CD14-positive monocyte (primary cell): ENCODE data around the gene SLC36A2. TPM values are rescaled to one million over a fixed set of nuclear protein-coding genes. Genes with fewer than 3 reads are reported as not detected.

ENCODE experiments used
- DNase-seq, 3 donors: peaks; one replicate each; pipeline ENCODE4 v3.0.0-alpha.2; 2011 to 2022
- H2AFZ ChIP-seq: 2 replicates; pipeline ENCODE4 v1.6.0; 2012; ENCODE audit warnings: mild to moderate bottlenecking, low read depth, low read length, inconsistent platforms; ENCODE audit not compliant: insufficient read depth, poor library complexity, severe bottlenecking
- H3K27ac ChIP-seq, 2 donors: 1 replicate in 1 of 2; 2 replicates in 1 of 2; pipeline ENCODE4 v1.5.1; 2012 to 2013; ENCODE audit warnings: low read length in 2 of 2, control low read depth in 1 of 2, inconsistent platforms in 1 of 2, low read depth in 1 of 2, mild to moderate bottlenecking in 1 of 2
- H3K27me3 ChIP-seq, 2 donors: one replicate each; pipeline versions ENCODE4 v1.6.0 to v1.6.1; 2011 to 2013; ENCODE audit warnings: low read length in 2 of 2; ENCODE audit not compliant: control insufficient read depth in 2 of 2, insufficient read depth in 2 of 2
- H3K36me3 ChIP-seq, 2 donors: replicated peaks in 1 of 2; 1 replicate in 1 of 2; 2 replicates in 1 of 2; pipeline versions ENCODE4 v1.5.1 to v1.6.1; 2012 to 2013; ENCODE audit warnings: low read length in 2 of 2, control low read depth in 1 of 2, inconsistent platforms in 1 of 2, mild to moderate bottlenecking in 1 of 2; ENCODE audit not compliant: insufficient read depth in 2 of 2, control insufficient read depth in 1 of 2
- H3K4me1 ChIP-seq, 2 donors: 1 replicate in 1 of 2; 2 replicates in 1 of 2; pipeline versions ENCODE4 v1.5.1 to v1.6.1; 2012 to 2013; ENCODE audit warnings: low read length in 2 of 2, control low read depth in 1 of 2, inconsistent platforms in 1 of 2, mild to moderate bottlenecking in 1 of 2, moderate library complexity in 1 of 2; ENCODE audit not compliant: insufficient read depth in 2 of 2, control insufficient read depth in 1 of 2
- H3K4me2 ChIP-seq: replicated peaks from 2 replicates; pipeline ENCODE3; 2012; ENCODE audit warnings: low read length, moderate library complexity, mild to moderate bottlenecking; ENCODE audit not compliant: poor library complexity, severe bottlenecking; ENCODE audit errors: extremely low read depth
- H3K4me3 ChIP-seq, 3 experiments: fragments of 200-600 bp in 1 of 3; sonication (generic) in 1 of 3; replicated peaks in 1 of 3; 1 replicate in 2 of 3; 2 replicates in 1 of 3; pipeline ENCODE4 v1.5.1; 2011 to 2013; ENCODE audit warnings: low read length in 3 of 3, mild to moderate bottlenecking in 3 of 3, control low read depth in 2 of 3, low read depth in 2 of 3, inconsistent platforms in 1 of 3, moderate library complexity in 1 of 3
- H3K79me2 ChIP-seq: 2 replicates; pipeline ENCODE4 v1.6.0; 2012; ENCODE audit warnings: mild to moderate bottlenecking, control low read depth, inconsistent platforms, low read length, moderate library complexity; ENCODE audit not compliant: insufficient read depth
- H3K9ac ChIP-seq: 2 replicates; pipeline ENCODE4 v1.6.0; 2017; ENCODE audit warnings: low read length, mild to moderate bottlenecking; ENCODE audit not compliant: insufficient read depth, poor library complexity, severe bottlenecking
- H3K9me3 ChIP-seq, 2 donors: replicated peaks in 1 of 2; 1 replicate in 1 of 2; 2 replicates in 1 of 2; pipeline versions ENCODE4 v1.5.1 to v1.6.1; 2012 to 2013; ENCODE audit warnings: low read length in 2 of 2, control low read depth in 1 of 2; ENCODE audit not compliant: control insufficient read depth in 1 of 2, insufficient read depth in 1 of 2
- H4K20me1 ChIP-seq: 2 replicates; pipeline ENCODE4 v1.6.0; 2012; ENCODE audit warnings: mild to moderate bottlenecking, low read length, control low read depth, moderate library complexity; ENCODE audit not compliant: insufficient read depth
- H3K27ac Mint-ChIP-seq, 7 donors: one replicate each; pipeline ENCODE4 v1.8.0; 2020; ENCODE audit warnings: mild to moderate bottlenecking in 7 of 7, mixed read lengths in 7 of 7, moderate library complexity in 6 of 7, inconsistent platforms in 2 of 7
- H3K27me3 Mint-ChIP-seq, 3 donors: one replicate each; pipeline ENCODE4 v1.8.0; 2021 to 2022; ENCODE audit warnings: low read depth in 3 of 3, mild to moderate bottlenecking in 3 of 3, mixed read lengths in 3 of 3, moderate library complexity in 3 of 3, inconsistent platforms in 1 of 3
- H3K36me3 Mint-ChIP-seq, 2 donors: one replicate each; pipeline ENCODE4 v1.8.0; 2020; ENCODE audit warnings: mixed read lengths in 2 of 2, inconsistent platforms in 1 of 2, mild to moderate bottlenecking in 1 of 2
- H3K4me1 Mint-ChIP-seq: one replicate; pipeline ENCODE4 v1.8.0; 2020; ENCODE audit warnings: mild to moderate bottlenecking, mixed read lengths
- H3K4me3 Mint-ChIP-seq, 2 donors: one replicate each; pipeline ENCODE4 v1.8.0; 2020; ENCODE audit warnings: mild to moderate bottlenecking in 2 of 2, mixed read lengths in 2 of 2, moderate library complexity in 1 of 2
- H3K9me3 Mint-ChIP-seq, 7 donors: one replicate each; pipeline ENCODE4 v1.8.0; 2020 to 2022; ENCODE audit warnings: mixed read lengths in 7 of 7, mild to moderate bottlenecking in 6 of 7, moderate library complexity in 6 of 7, inconsistent platforms in 2 of 7
- WGBS: methylation state at CpG from one replicate; pipeline ENCODE4 v1.1.5; 2013; ENCODE audit warnings: missing lambda C conversion rate; ENCODE audit not compliant: insufficient coverage; 5-methylcytosine and 5-hydroxymethylcytosine counted together
- intact Hi-C, 2 donors: fragments of 100-400 bp; cut with micrococcal nuclease; formaldehyde crosslinking; loops; one replicate each; pipeline versions ENCODE4 v1.15.0 to v1.15.1; 2023
- polyA plus RNA-seq, 3 donors: library from polyadenylated mRNA; depleted of rRNA in 1 of 3; unstranded in 2 of 3; stranded (reverse) in 1 of 3; fragments of 300-500 nt in 2 of 3; fragments of >200 nt in 1 of 3; fragmentation: Illumina TruSeq in 2 of 3; gene quantifications; 1 replicate in 2 of 3; 2 replicates in 1 of 3; pipeline ENCODE4 v1.2.3, GENCODE V29; 2012 to 2021
- TF ChIP-seq, protein P1 (sequence below): fragments of 200-600 bp; IDR thresholded peaks from one replicate; pipeline ENCODE4 v1.8.0; 2022; ENCODE audit warnings: antibody characterized with exemption, mild to moderate bottlenecking

Gene SLC36A2
- polyA plus RNA-seq, 3 donors = not detected

- Histone ChIP-seq H3K4me2 (no peak overlapping the region), H3K9ac (no peak overlapping the region), H3K4me3 (no peak overlapping the region), H2AFZ (no peak overlapping the region), H3K9me3 (no peaks in the 10 kb centered on the region), H4K20me1 (no peaks in the 10 kb centered on the region), H3K27me3 (no peaks in the 10 kb centered on the region), H3K4me1 (no peaks in the 10 kb centered on the region), H3K27ac (no peak overlapping the region), H3K36me3 (no peaks in the 10 kb centered on the region), H3K79me2 (no peaks in the 10 kb centered on the region)
- H3K4me1 Mint-ChIP-seq = no peaks in the 10 kb centered on the region
- WGBS = 100% methylated on average over 3 of the region's 4 CpGs
- intact Hi-C loops = no loop called here
- H3K9me3 Mint-ChIP-seq = no peaks in the 10 kb centered on the region
- peaks cover 0 to 1% (median under 1%) of the 10 kb centered on the region in 3 donors for H3K27me3 Mint-ChIP-seq
- no peak for DNase-seq
- H3K4me3 Mint-ChIP-seq = no peak overlapping the region
- H3K27ac Mint-ChIP-seq = no peak overlapping the region
- H3K36me3 Mint-ChIP-seq = no peaks in the 10 kb centered on the region
- TF ChIP-seq, protein P1, sequence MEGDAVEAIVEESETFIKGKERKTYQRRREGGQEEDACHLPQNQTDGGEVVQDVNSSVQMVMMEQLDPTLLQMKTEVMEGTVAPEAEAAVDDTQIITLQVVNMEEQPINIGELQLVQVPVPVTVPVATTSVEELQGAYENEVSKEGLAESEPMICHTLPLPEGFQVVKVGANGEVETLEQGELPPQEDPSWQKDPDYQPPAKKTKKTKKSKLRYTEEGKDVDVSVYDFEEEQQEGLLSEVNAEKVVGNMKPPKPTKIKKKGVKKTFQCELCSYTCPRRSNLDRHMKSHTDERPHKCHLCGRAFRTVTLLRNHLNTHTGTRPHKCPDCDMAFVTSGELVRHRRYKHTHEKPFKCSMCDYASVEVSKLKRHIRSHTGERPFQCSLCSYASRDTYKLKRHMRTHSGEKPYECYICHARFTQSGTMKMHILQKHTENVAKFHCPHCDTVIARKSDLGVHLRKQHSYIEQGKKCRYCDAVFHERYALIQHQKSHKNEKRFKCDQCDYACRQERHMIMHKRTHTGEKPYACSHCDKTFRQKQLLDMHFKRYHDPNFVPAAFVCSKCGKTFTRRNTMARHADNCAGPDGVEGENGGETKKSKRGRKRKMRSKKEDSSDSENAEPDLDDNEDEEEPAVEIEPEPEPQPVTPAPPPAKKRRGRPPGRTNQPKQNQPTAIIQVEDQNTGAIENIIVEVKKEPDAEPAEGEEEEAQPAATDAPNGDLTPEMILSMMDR = no peak
Measured at GRCh38 chr5:151320481-151320880, 26.9 kb downstream of the SLC36A2 start.

- no peak overlapping the region for H3K4me2 ChIP-seq
- Mint-ChIP-seq H3K27ac (peak overlapping the region in 1 of 7 donors; percentile 18), H3K36me3 (no peaks in the 10 kb centered on the region), H3K4me1 (no peaks in the 10 kb centered on the region), H3K27me3 (peaks cover 0 to 4% (median 4%) of the 10 kb centered on the region in 3 donors), H3K4me3 (no peak overlapping the region), H3K9me3 (no peaks in the 10 kb centered on the region)
- no peak for DNase-seq
- no peaks in the 10 kb centered on the region for H3K36me3 ChIP-seq
- H2AFZ ChIP-seq = no peak overlapping the region
- H4K20me1 ChIP-seq = no peaks in the 10 kb centered on the region
- no peaks in the 10 kb centered on the region for H3K4me1 ChIP-seq
- H3K9ac ChIP-seq = no peak overlapping the region
- TF ChIP-seq, protein P1 = no peak
- H3K27ac ChIP-seq = no peak overlapping the region
- 100% methylated on average over 1 of the region's 2 CpGs for WGBS
- intact Hi-C loops = no loop called here
- H3K79me2 ChIP-seq = no peaks in the 10 kb centered on the region
- H3K9me3 ChIP-seq = no peaks in the 10 kb centered on the region
- H3K4me3 ChIP-seq = no peak overlapping the region
- no peaks in the 10 kb centered on the region for H3K27me3 ChIP-seq
Measured at GRCh38 chr5:151318850-151319732, 28.3 kb downstream of the SLC36A2 start.
